Lung (tissue), 12 donors: Measurements from ENCODE around the gene PATJ. TPM values are rescaled to one million over a fixed set of nuclear protein-coding genes. Genes with fewer than 3 reads are reported as not detected.

ENCODE experiments used
- ATAC-seq: fragments of 200-7000 bp; cut with Tn5 transposase; one replicate; pipeline ENCODE4 v1.9.1; 2020; ENCODE audit warnings: moderate number of reproducible peaks; ENCODE audit not compliant: insufficient read depth, low FRiP score
- DNase-seq, 3 donors: peaks; one replicate each; pipeline ENCODE4 v3.0.0-alpha.2; 2013 to 2017
- H3K27ac ChIP-seq, 2 donors: one replicate each; pipeline ENCODE4 v1.5.1; 2013; ENCODE audit warnings: mild to moderate bottlenecking in 2 of 2, moderate library complexity in 2 of 2, control low read depth in 1 of 2, inconsistent platforms in 1 of 2, low read depth in 1 of 2, low read length in 1 of 2
- H3K27me3 ChIP-seq, 3 donors: one replicate each; pipeline ENCODE4 v1.5.1; 2013; ENCODE audit warnings: low read length in 2 of 3; ENCODE audit not compliant: control insufficient read depth in 3 of 3, insufficient read depth in 3 of 3
- H3K36me3 ChIP-seq, 4 donors: one replicate each; pipeline ENCODE4 v1.5.1; 2013; ENCODE audit warnings: low read length in 4 of 4, mild to moderate bottlenecking in 1 of 4, moderate library complexity in 1 of 4; ENCODE audit not compliant: control insufficient read depth in 4 of 4, insufficient read depth in 4 of 4
- H3K4me1 ChIP-seq, 5 donors: one replicate each; pipeline ENCODE4 v1.5.1; 2013; ENCODE audit warnings: low read length in 5 of 5, mild to moderate bottlenecking in 2 of 5, moderate library complexity in 1 of 5; ENCODE audit not compliant: control insufficient read depth in 5 of 5, insufficient read depth in 5 of 5
- H3K4me3 ChIP-seq: one replicate; pipeline ENCODE4 v1.5.1; 2013; ENCODE audit warnings: mild to moderate bottlenecking, control low read depth, moderate library complexity
- H3K9ac ChIP-seq, 2 donors: one replicate each; pipeline ENCODE4 v1.5.1; 2013; ENCODE audit warnings: low read length in 2 of 2, control low read depth in 1 of 2; ENCODE audit not compliant: insufficient read depth in 1 of 2
- H3K9me3 ChIP-seq, 4 donors: one replicate each; pipeline ENCODE4 v1.5.1; 2013; ENCODE audit warnings: low read length in 3 of 4, mild to moderate bottlenecking in 1 of 4, moderate library complexity in 1 of 4; ENCODE audit not compliant: control insufficient read depth in 4 of 4, insufficient read depth in 3 of 4
- CTCF ChIP-seq: IDR thresholded peaks from 2 replicates; pipeline ENCODE4 v1.5.1; 2012; ENCODE audit warnings: mild to moderate bottlenecking; ENCODE audit errors: control extremely low read depth, extremely low read depth
- WGBS, 2 donors: extraction: QIAGEN DNeasy Blood & Tissue Kit; methylation state at CpG; one replicate each; pipeline ENCODE4 v1.1.7; 2013; 5-methylcytosine and 5-hydroxymethylcytosine counted together
- polyA plus RNA-seq, 2 donors: library from polyadenylated mRNA; stranded (reverse); fragments of 200-250 nt; gene quantifications; one replicate each; pipeline ENCODE4 v1.2.1, GENCODE V29; 2013
- total RNA-seq, 2 donors: library from RNA; depleted of rRNA in 1 of 2; stranded (reverse); fragments of >200 nt in 1 of 2; gene quantifications; one replicate each; pipeline ENCODE4 v1.2.1, GENCODE V29; 2014 to 2021
- donor health status: control.
- donor health status: control.
- donor health status: Bipolar disorder and iron deficiency.
- donor health status: healthy.
- donor health status: DM: yes; HTN: yes; CAD: no.

The PATJ gene
- total and polyA plus RNA-seq, 4 donors = 5.3 to 115 (median 26.8) TPM

GRCh38 chr1:62040450-62040849 is 298.2 kb downstream of the PATJ start:
- TF ChIP-seq CTCF = no peak
- H3K36me3 ChIP-seq = no peaks in the 10 kb centered on the region
- H3K9me3 ChIP-seq = no peaks in the 10 kb centered on the region
- no peak overlapping the region for H3K4me3 ChIP-seq
- peaks cover 0 to 2% (median 0%) of the 10 kb centered on the region in 5 donors for H3K4me1 ChIP-seq
- DNase-seq = peak in 1 of 3 donors; percentile 27
- H3K9ac ChIP-seq = no peak overlapping the region
- no peak for ATAC-seq
- WGBS, 2 donors = 47 to 48% methylated on average over 2 of the region's 2 CpGs
- no peaks in the 10 kb centered on the region for H3K27me3 ChIP-seq
- no peak overlapping the region for H3K27ac ChIP-seq

GRCh38 chr1:62040973-62041372 is 298.7 kb downstream of the PATJ start:
- Histone ChIP-seq H3K9ac (no peak overlapping the region), H3K4me3 (no peak overlapping the region), H3K36me3 (no peaks in the 10 kb centered on the region), H3K27ac (no peak overlapping the region), H3K27me3 (no peaks in the 10 kb centered on the region), H3K9me3 (no peaks in the 10 kb centered on the region), H3K4me1 (peaks cover 0 to 3% (median 0%) of the 10 kb centered on the region in 5 donors)
- ATAC-seq (no peak), DNase-seq (no peak)
- TF ChIP-seq CTCF = no peak

GRCh38 chr1:62043154-62043553 is 300.9 kb downstream of the PATJ start:
- ATAC-seq = no peak
- H3K27ac ChIP-seq = no peak overlapping the region
- H3K9me3 ChIP-seq = no peaks in the 10 kb centered on the region
- no peak overlapping the region for H3K4me3 ChIP-seq
- H3K9ac ChIP-seq = no peak overlapping the region
- H3K27me3 ChIP-seq = no peaks in the 10 kb centered on the region
- no peak for TF ChIP-seq CTCF
- H3K4me1 ChIP-seq = peaks cover 0 to 3% (median 0%) of the 10 kb centered on the region in 5 donors
- H3K36me3 ChIP-seq = no peaks in the 10 kb centered on the region
- no peak for DNase-seq

- Histone ChIP-seq H3K27me3 (no peaks in the 10 kb centered on the region), H3K36me3 (no peaks in the 10 kb centered on the region), H3K9me3 (no peaks in the 10 kb centered on the region), H3K4me1 (peaks cover 0 to 3% (median 0%) of the 10 kb centered on the region in 5 donors), H3K27ac (no peak overlapping the region), H3K9ac (no peak overlapping the region), H3K4me3 (no peak overlapping the region)
- ATAC-seq (no peak), DNase-seq (peak in 2 of 3 donors; percentile 7 to 22)
- no peak for TF ChIP-seq CTCF
- WGBS, 2 donors = 28 to 47% methylated on average over 6 of the region's 6 CpGs
These were observed 303.3 kb downstream of the PATJ start for GRCh38 chr1:62045574-62045973.
